Spleen (tissue), 11 donors: ENCODE data around the gene ABI3BP. TPM values are rescaled to one million over a fixed set of nuclear protein-coding genes. Genes with fewer than 3 reads are reported as not detected.

Source experiments
- DNase-seq: peaks from one replicate; pipeline ENCODE4 v3.0.0-alpha.2; 2020
- H3K27ac ChIP-seq, 8 donors: fragments of 200-600 bp; sonication (generic) in 7 of 8; 1 replicate in 4 of 8; 2 replicates in 4 of 8; pipeline versions ENCODE4 v1.5.0 to v1.8.0; 2016 to 2021; ENCODE audit warnings: inconsistent platforms in 4 of 8, mild to moderate bottlenecking in 4 of 8, moderate library complexity in 1 of 8
- H3K27me3 ChIP-seq, 7 donors: fragments of 200-600 bp; sonication (generic) in 6 of 7; replicated peaks in 1 of 7; 1 replicate in 4 of 7; 2 replicates in 3 of 7; pipeline versions ENCODE4 v1.5.0 to v1.8.0; 2016 to 2021; ENCODE audit warnings: inconsistent platforms in 3 of 7, mild to moderate bottlenecking in 1 of 7
- H3K36me3 ChIP-seq, 6 donors: fragments of 200-600 bp; sonication (generic) in 5 of 6; 1 replicate in 4 of 6; 2 replicates in 2 of 6; pipeline versions ENCODE4 v1.5.0 to v1.8.0; 2016 to 2021; ENCODE audit warnings: inconsistent platforms in 2 of 6
- H3K4me1 ChIP-seq, 6 donors: fragments of 200-600 bp; sonication (generic) in 5 of 6; 1 replicate in 3 of 6; 2 replicates in 3 of 6; pipeline versions ENCODE4 v1.5.0 to v1.8.0; 2016 to 2021; ENCODE audit warnings: inconsistent platforms in 3 of 6
- H3K4me3 ChIP-seq, 8 donors: fragments of 200-600 bp; sonication (generic) in 7 of 8; 1 replicate in 4 of 8; 2 replicates in 4 of 8; pipeline versions ENCODE4 v1.5.0 to v1.8.0; 2016 to 2021; ENCODE audit warnings: inconsistent platforms in 4 of 8, mild to moderate bottlenecking in 4 of 8, moderate library complexity in 2 of 8
- H3K9me3 ChIP-seq, 8 donors: fragments of 200-600 bp; sonication (generic) in 7 of 8; 1 replicate in 4 of 8; 2 replicates in 4 of 8; pipeline versions ENCODE4 v1.5.0 to v1.8.0; 2016 to 2021; ENCODE audit warnings: inconsistent platforms in 4 of 8
- POLR2A ChIP-seq, 3 donors: fragments of 450-650 bp; IDR thresholded peaks; one replicate each; pipeline ENCODE4 v1.5.1; 2017; ENCODE audit warnings: antibody characterized with exemption in 3 of 3, mild to moderate bottlenecking in 1 of 3
- POLR2AphosphoS5 ChIP-seq, 3 donors: sonication (generic); formaldehyde crosslinking; IDR thresholded peaks; one replicate each; pipeline ENCODE4 v1.5.1; 2017; ENCODE audit warnings: antibody characterized with exemption in 3 of 3
- WGBS, 5 donors: extraction: QIAGEN DNeasy Blood & Tissue Kit in 3 of 5; methylation state at CpG; one replicate each; pipeline versions ENCODE4 v1.1.5 to v1.1.7; 2013 to 2018; 5-methylcytosine and 5-hydroxymethylcytosine counted together
- intact Hi-C: fragments of 100-400 bp; cut with DNase I; formaldehyde crosslinking; loops from one replicate; pipeline ENCODE4 v1.15.0; 2023; ENCODE audit warnings: low total_unique reads
- polyA plus RNA-seq, 3 donors: library from polyadenylated mRNA; stranded (reverse); fragments of 200-250 nt; gene quantifications; one replicate each; pipeline ENCODE4 v1.2.1, GENCODE V29; 2013
- total RNA-seq, 7 donors: library from RNA; depleted of rRNA in 3 of 7; stranded (reverse); fragments of >200 nt in 3 of 7; fragmentation: NEBNext Ultra II Directional in 4 of 7; extraction: Animal tissue kit (Norgen Biotek cat#: 25700) in 4 of 7; gene quantifications; one replicate each; pipeline versions ENCODE4 v1.1.0 to v1.2.1, GENCODE V29; 2016 to 2021
- TF ChIP-seq, protein P1 (sequence below), 11 experiments: fragments of 200-600 bp in 7 of 11; fragments of 450-650 bp in 4 of 11; sonication (generic) in 4 of 11; IDR thresholded peaks in 8 of 11; conservative IDR thresholded peaks in 3 of 11; 1 replicate in 7 of 11; 2 replicates in 4 of 11; pipeline versions ENCODE4 v1.4.0 to v1.8.0; 2016 to 2021; ENCODE audit warnings: antibody characterized with exemption in 11 of 11, inconsistent platforms in 4 of 11, mild to moderate bottlenecking in 1 of 11
- donor health status: healthy with polysubstance abuse.
- donor health status: DM: no; HTN: no; CAD: no; lungs with moderate emphysema.
- donor health status: DM: no; HTN: no; CAD: no.
- donor health status: Bipolar disorder and iron deficiency.
- donor health status: healthy.
- donor health status: DM: no; HTN: no; CAD: no.
- donor health status: DM: yes; HTN: yes; CAD: no.

The ABI3BP gene
- total and polyA plus RNA-seq, 10 donors: 4.2 to 29.9 (median 16.3) TPM

- DNase-seq: no peak
- no peak overlapping the region for H3K4me3 ChIP-seq
- no peaks in the 10 kb centered on the region for H3K4me1 ChIP-seq
- intact Hi-C loops: no loop called here
- peaks cover 0 to 37% (median 24%) of the 10 kb centered on the region in 8 donors for H3K9me3 ChIP-seq
- H3K36me3 ChIP-seq: no peaks in the 10 kb centered on the region
- no peak overlapping the region for H3K27ac ChIP-seq
- no peaks in the 10 kb centered on the region for H3K27me3 ChIP-seq
- TF ChIP-seq, protein P1, sequence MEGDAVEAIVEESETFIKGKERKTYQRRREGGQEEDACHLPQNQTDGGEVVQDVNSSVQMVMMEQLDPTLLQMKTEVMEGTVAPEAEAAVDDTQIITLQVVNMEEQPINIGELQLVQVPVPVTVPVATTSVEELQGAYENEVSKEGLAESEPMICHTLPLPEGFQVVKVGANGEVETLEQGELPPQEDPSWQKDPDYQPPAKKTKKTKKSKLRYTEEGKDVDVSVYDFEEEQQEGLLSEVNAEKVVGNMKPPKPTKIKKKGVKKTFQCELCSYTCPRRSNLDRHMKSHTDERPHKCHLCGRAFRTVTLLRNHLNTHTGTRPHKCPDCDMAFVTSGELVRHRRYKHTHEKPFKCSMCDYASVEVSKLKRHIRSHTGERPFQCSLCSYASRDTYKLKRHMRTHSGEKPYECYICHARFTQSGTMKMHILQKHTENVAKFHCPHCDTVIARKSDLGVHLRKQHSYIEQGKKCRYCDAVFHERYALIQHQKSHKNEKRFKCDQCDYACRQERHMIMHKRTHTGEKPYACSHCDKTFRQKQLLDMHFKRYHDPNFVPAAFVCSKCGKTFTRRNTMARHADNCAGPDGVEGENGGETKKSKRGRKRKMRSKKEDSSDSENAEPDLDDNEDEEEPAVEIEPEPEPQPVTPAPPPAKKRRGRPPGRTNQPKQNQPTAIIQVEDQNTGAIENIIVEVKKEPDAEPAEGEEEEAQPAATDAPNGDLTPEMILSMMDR (IDR thresholded peaks at IDR 0.05 in 8 of 11, conservative IDR thresholded peaks at IDR 0.05 in 3 of 11): no peak
- no peak for TF ChIP-seq POLR2AphosphoS5 (IDR thresholded peaks at IDR 0.05)
- TF ChIP-seq POLR2A (IDR thresholded peaks at IDR 0.05): no peak
Observed at GRCh38 chr3:101011136-101011535, 17.9 kb upstream of the ABI3BP start.

DNA sequence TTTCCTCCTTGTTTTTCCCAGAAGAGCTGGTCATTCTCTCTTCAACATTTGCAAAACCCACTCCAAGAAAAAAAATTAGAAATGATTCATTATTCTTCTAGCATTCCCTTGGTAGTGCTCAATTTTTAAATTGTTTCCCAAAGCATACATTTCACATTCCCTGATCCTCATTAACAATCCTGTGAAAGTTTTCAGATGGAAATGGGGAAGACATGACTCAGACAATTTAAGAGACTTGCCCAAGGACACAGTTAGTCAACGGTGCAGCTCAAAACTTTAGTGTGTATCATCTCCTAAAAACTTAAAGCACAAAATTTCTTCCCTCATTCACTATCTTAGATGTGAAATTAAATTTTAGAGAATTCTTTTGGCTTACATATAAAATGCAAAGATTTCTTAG, 17.1 kb upstream of the ABI3BP start:
- Histone ChIP-seq H3K4me1 (no peaks in the 10 kb centered on the region), H3K4me3 (no peak overlapping the region), H3K27ac (no peak overlapping the region), H3K9me3 (peaks cover 0 to 37% (median 24%) of the 10 kb centered on the region in 8 donors), H3K36me3 (no peaks in the 10 kb centered on the region), H3K27me3 (no peaks in the 10 kb centered on the region)
- WGBS, 5 donors: 82 to 91% (median 84%) methylated on average over 1 of the region's 1 CpG
- TF ChIP-seq POLR2AphosphoS5 (IDR thresholded peaks at IDR 0.05) (no peak), POLR2A (IDR thresholded peaks at IDR 0.05) (no peak)
- TF ChIP-seq, protein P1 (IDR thresholded peaks at IDR 0.05 in 8 of 11, conservative IDR thresholded peaks at IDR 0.05 in 3 of 11): no peak
- intact Hi-C loops: no loop called here
- DNase-seq: no peak

GRCh38 chr3:101009386-101009785, 16.2 kb upstream of the ABI3BP start:
- H3K4me3 ChIP-seq: no peak overlapping the region
- 40 to 52% (median 46%) methylated on average over 2 of the region's 2 CpGs for WGBS, 5 donors

DNA sequence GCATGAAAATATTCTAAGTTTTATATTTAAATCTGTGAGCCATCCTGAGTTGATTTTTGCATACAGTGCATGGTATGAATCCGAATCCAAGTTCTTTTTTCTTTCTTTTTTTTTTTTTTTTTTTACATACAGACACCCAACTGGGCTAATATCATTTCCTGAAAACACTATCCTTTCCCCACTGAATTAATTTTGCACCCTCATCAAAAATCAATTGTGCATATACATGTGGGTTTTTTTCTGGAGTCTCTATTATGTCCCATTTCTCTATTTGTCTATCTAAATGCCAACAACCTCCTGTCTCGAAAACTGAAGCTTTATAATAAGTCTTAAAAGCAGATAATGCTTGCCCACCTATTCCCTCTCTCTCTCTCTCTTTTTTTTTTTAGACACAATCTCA, 5.9 kb upstream of the ABI3BP start:
- Histone ChIP-seq H3K27ac (no peak overlapping the region), H3K9me3 (peaks cover 0 to 10% (median 0%) of the 10 kb centered on the region in 8 donors), H3K4me1 (no peaks in the 10 kb centered on the region), H3K4me3 (no peak overlapping the region), H3K27me3 (no peaks in the 10 kb centered on the region), H3K36me3 (no peaks in the 10 kb centered on the region)
- no peak for DNase-seq
- TF ChIP-seq, protein P1 (IDR thresholded peaks at IDR 0.05 in 8 of 11, conservative IDR thresholded peaks at IDR 0.05 in 3 of 11): no peak
- TF ChIP-seq POLR2A (IDR thresholded peaks at IDR 0.05) (no peak), POLR2AphosphoS5 (IDR thresholded peaks at IDR 0.05) (no peak)
- 71 to 88% (median 82%) methylated on average over 2 of the region's 2 CpGs for WGBS, 5 donors
- intact Hi-C loops: no loop called here

More at GRCh38 chr3:101009386-101009785, 16.2 kb upstream of the ABI3BP start:
- Histone ChIP-seq H3K27ac (no peak overlapping the region), H3K27me3 (no peaks in the 10 kb centered on the region), H3K36me3 (no peaks in the 10 kb centered on the region), H3K4me1 (no peaks in the 10 kb centered on the region), H3K9me3 (peaks cover 0 to 43% (median 24%) of the 10 kb centered on the region in 8 donors)
- intact Hi-C loops: no loop called here
- DNase-seq: no peak
- TF ChIP-seq, protein P1 (IDR thresholded peaks at IDR 0.05 in 8 of 11, conservative IDR thresholded peaks at IDR 0.05 in 3 of 11): no peak
- TF ChIP-seq POLR2A (IDR thresholded peaks at IDR 0.05): no peak
- TF ChIP-seq POLR2AphosphoS5 (IDR thresholded peaks at IDR 0.05): no peak
